PC-3 (cell line): ENCODE measurements around the gene ARHGAP42. TPM values are rescaled to one million over a fixed set of nuclear protein-coding genes. Genes with fewer than 3 reads are reported as not detected.

Source experiments
- ATAC-seq: fragments of 200-7000 bp; cut with Tn5 transposase; 2 replicates; pipeline ENCODE4 v1.9.1; 2020; ENCODE audit warnings: mild to moderate bottlenecking, moderate library complexity
- BruUV-seq: library from RNA; stranded (reverse); fragments of 400-500 nt; replicated peaks from 2 replicates; lab custom pipeline; 2021; lab: Mats Ljungman, UMichigan
- CTCF ChIA-PET: fragments of 300-600 bp; sonication (Branson Sonifier 250); formaldehyde crosslinking; loops from one replicate; lab custom pipeline; 2022; ENCODE audit warnings: antibody characterized with exemption; lab: Charles Lee
- POLR2A ChIA-PET: fragments of 300-600 bp; sonication (Branson Sonifier 250); formaldehyde crosslinking; loops from one replicate; lab custom pipeline; 2022; ENCODE audit warnings: antibody characterized with exemption; ENCODE audit not compliant: unreplicated experiment; lab: Charles Lee
- DNase-seq: peaks from one replicate; pipeline ENCODE4 v3.0.0-alpha.2; 2015
- H2AFZ ChIP-seq: fragments of 300-600 bp; sonication (generic); 2 replicates; pipeline ENCODE4 v1.6.0; 2016; ENCODE audit warnings: antibody characterized with exemption, low read length
- H3F3A ChIP-seq: fragments of 300-600 bp; sonication (generic); one replicate; pipeline ENCODE4 v1.6.0; 2017; ENCODE audit warnings: antibody characterized with exemption, low read length, control low read depth, mild to moderate bottlenecking; ENCODE audit not compliant: unreplicated experiment
- H3K27ac ChIP-seq: fragments of 300-600 bp; sonication (generic); 2 replicates; pipeline ENCODE4 v1.5.1; 2016; ENCODE audit warnings: mild to moderate bottlenecking, low read length
- H3K27me3 ChIP-seq: fragments of 300-600 bp; sonication (generic); 2 replicates; pipeline ENCODE4 v1.6.1; 2016; ENCODE audit warnings: low read length, mixed read lengths
- H3K36me3 ChIP-seq: fragments of 300-600 bp; sonication (generic); 2 replicates; pipeline ENCODE4 v1.6.1; 2016; ENCODE audit warnings: low read depth, mixed run types, low read length, mixed read lengths
- H3K4me1 ChIP-seq: fragments of 300-600 bp; sonication (generic); 2 replicates; pipeline ENCODE4 v1.5.1; 2016; ENCODE audit warnings: low read length; ENCODE audit not compliant: insufficient read depth
- H3K4me2 ChIP-seq: fragments of 300-600 bp; sonication (generic); 2 replicates; pipeline ENCODE4 v1.6.0; 2016; ENCODE audit warnings: low read length
- H3K4me3 ChIP-seq: fragments of 300-600 bp; sonication (generic); 2 replicates; pipeline ENCODE4 v1.5.1; 2016; ENCODE audit warnings: mild to moderate bottlenecking, low read length, mixed read lengths
- H3K79me2 ChIP-seq: fragments of 300-600 bp; sonication (generic); 2 replicates; pipeline ENCODE4 v1.6.1; 2017; ENCODE audit warnings: low read length, mixed read lengths
- H3K9ac ChIP-seq: fragments of 300-600 bp; sonication (generic); 2 replicates; pipeline ENCODE4 v1.6.0; 2016; ENCODE audit warnings: mild to moderate bottlenecking, low read length
- H3K9me2 ChIP-seq: fragments of 300-600 bp; sonication (generic); replicated peaks from 2 replicates; pipeline ENCODE4 v1.6.1; 2016; ENCODE audit warnings: mixed run types, low read length, mixed read lengths
- H3K9me3 ChIP-seq: fragments of 300-600 bp; sonication (generic); 2 replicates; pipeline ENCODE4 v1.6.1; 2016; ENCODE audit warnings: low read length, mixed read lengths
- H4K20me1 ChIP-seq: fragments of 300-600 bp; sonication (generic); 2 replicates; pipeline ENCODE4 v1.6.1; 2016; ENCODE audit warnings: low read length, mixed read lengths
- CTCF ChIP-seq: fragments of 300-600 bp; sonication (generic); conservative IDR thresholded peaks from 2 replicates; pipeline ENCODE4 v1.5.1; 2017; ENCODE audit warnings: antibody characterized with exemption, low read depth, mild to moderate bottlenecking, low read length
- EZH2 ChIP-seq: fragments of 300-600 bp; sonication (generic); IDR thresholded peaks from one replicate; pipeline ENCODE4 v1.6.1; 2017; ENCODE audit warnings: antibody characterized with exemption, mild to moderate bottlenecking, low read length; ENCODE audit not compliant: unreplicated experiment
- EZH2phosphoT487 ChIP-seq: fragments of 300-600 bp; sonication (generic); IDR thresholded peaks from 2 replicates; pipeline ENCODE4 v1.6.1; 2018; ENCODE audit warnings: mild to moderate bottlenecking, antibody characterized with exemption, low read length, borderline replicate concordance
- intact Hi-C: fragments of 100-400 bp; cut with micrococcal nuclease; formaldehyde crosslinking; loops from 2 replicates; pipeline ENCODE4 v1.9.0; 2023
- total RNA-seq: library from RNA; depleted of rRNA; stranded (reverse); fragments of >200 nt; gene quantifications from 2 replicates; pipeline ENCODE4 v1.2.3, GENCODE V29; 2014

ARHGAP42 gene
- total RNA-seq, 1 experiment from 2014 or later: 12.1 TPM

DNA sequence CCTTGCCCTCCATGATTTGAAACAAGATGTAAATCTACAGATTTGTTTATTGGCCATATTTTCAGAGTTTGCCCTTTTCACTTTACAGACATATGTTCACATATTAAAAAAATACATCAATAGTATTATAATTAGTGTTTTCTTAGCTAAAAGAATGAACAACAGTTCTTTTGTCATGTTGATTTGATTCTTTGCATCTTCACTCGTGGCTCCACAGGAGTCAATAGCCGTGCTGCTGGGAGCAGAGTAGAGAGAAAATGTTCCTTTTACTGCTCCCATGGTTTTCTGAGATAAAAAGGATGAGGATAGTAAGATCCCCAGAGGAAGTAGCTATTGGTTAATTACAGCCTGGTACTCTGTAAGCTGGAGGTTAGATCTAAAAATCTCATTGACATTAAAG, 291.4 kb downstream of the ARHGAP42 start:
- Histone ChIP-seq H3K4me2 (no peak overlapping the region), H3F3A (no peaks in the 10 kb centered on the region), H3K27me3 (no peaks in the 10 kb centered on the region), H4K20me1 (0 out of 2 replicates have a peak, but pooled peaks cover 4% of the 10 kb centered on the region), H3K4me1 (peaks cover 9% of the 10 kb centered on the region), H2AFZ (no peak overlapping the region), H3K9me3 (no peaks in the 10 kb centered on the region), H3K9me2 (no peaks in the 10 kb centered on the region), H3K9ac (no peak overlapping the region), H3K27ac (no peak overlapping the region), H3K36me3 (peaks cover 5% of the 10 kb centered on the region; the same call in 1 of the 2 replicates), H3K79me2 (no peaks in the 10 kb centered on the region), H3K4me3 (no peak overlapping the region)
- no TSS peak for BruUV-seq
- DNase-seq: no peak
- intact Hi-C loops: no loop called here
- TF ChIP-seq EZH2 (no peak), EZH2phosphoT487 (no peak), CTCF (no peak)
- ATAC-seq: no peak
- CTCF ChIA-PET: no interaction called here
- POLR2A ChIA-PET: no interaction called here

- POLR2A ChIA-PET: no interaction called here
These were observed 291.9 kb downstream of the ARHGAP42 start for GRCh38 chr11:100978939-100979338.

More at GRCh38 chr11:100978939-100979338, 291.9 kb downstream of the ARHGAP42 start:
- CTCF ChIA-PET: no interaction called here
- Histone ChIP-seq H3K27me3 (no peaks in the 10 kb centered on the region), H3K4me1 (peaks cover 9% of the 10 kb centered on the region), H3F3A (no peaks in the 10 kb centered on the region), H3K9me3 (no peaks in the 10 kb centered on the region), H3K27ac (no peak overlapping the region), H3K9ac (no peak overlapping the region), H3K36me3 (peaks cover 5% of the 10 kb centered on the region; the same call in 1 of the 2 replicates), H4K20me1 (0 out of 2 replicates have a peak, but pooled peaks cover 4% of the 10 kb centered on the region), H2AFZ (no peak overlapping the region), H3K4me3 (no peak overlapping the region), H3K79me2 (no peaks in the 10 kb centered on the region), H3K9me2 (no peaks in the 10 kb centered on the region), H3K4me2 (no peak overlapping the region)
- intact Hi-C loops: no loop called here
- DNase-seq (no peak), ATAC-seq (no peak)
- BruUV-seq: no TSS peak
- TF ChIP-seq EZH2phosphoT487 (no peak), CTCF (no peak), EZH2 (no peak)
